Skeletal muscle satellite cell (primary cell): ENCODE measurements around the gene GATB.

Experiments
- H3K27me3 ChIP-seq: 2 replicates; pipeline ENCODE4 v1.7.0; 2013; ENCODE audit warnings: low read length; ENCODE audit not compliant: control insufficient read depth, insufficient read depth
- H3K36me3 ChIP-seq: 2 replicates; pipeline ENCODE4 v1.7.0; 2013; ENCODE audit warnings: mild to moderate bottlenecking, control low read depth, low read length; ENCODE audit not compliant: insufficient read depth
- H3K4me1 ChIP-seq: 2 replicates; pipeline ENCODE4 v1.7.0; 2013; ENCODE audit warnings: low read length; ENCODE audit not compliant: control insufficient read depth, insufficient read depth
- H3K4me2 ChIP-seq: 2 replicates; pipeline ENCODE4 v1.7.0; 2013; ENCODE audit warnings: mild to moderate bottlenecking, low read length
- H3K4me3 ChIP-seq: 2 replicates; pipeline ENCODE4 v1.7.0; 2013; ENCODE audit warnings: low read length
- H3K9ac ChIP-seq: 2 replicates; pipeline ENCODE4 v1.7.0; 2013; ENCODE audit warnings: mild to moderate bottlenecking, low read depth, low read length, moderate library complexity
- H3K9me3 ChIP-seq: replicated peaks from 2 replicates; pipeline ENCODE4 v1.7.0; 2013; ENCODE audit warnings: mild to moderate bottlenecking, control low read depth, low read length

GATB gene

GRCh38 chr4:151659601-151660364 lies 101.0 kb downstream of the GATB start:
- Histone ChIP-seq H3K4me2 (peak overlapping the region; percentile 1), H3K36me3 (no peaks in the 10 kb centered on the region), H3K4me1 (peaks cover 12% of the 10 kb centered on the region), H3K9ac (no peak overlapping the region), H3K9me3 (no peaks in the 10 kb centered on the region), H3K4me3 (no peak overlapping the region), H3K27me3 (no peaks in the 10 kb centered on the region)

GRCh38 chr4:151658959-151659600 lies 101.7 kb downstream of the GATB start:
- Histone ChIP-seq H3K9me3 (no peaks in the 10 kb centered on the region), H3K4me3 (no peak overlapping the region), H3K4me1 (peaks cover 12% of the 10 kb centered on the region), H3K27me3 (no peaks in the 10 kb centered on the region), H3K4me2 (peak overlapping the region; percentile 1), H3K36me3 (no peaks in the 10 kb centered on the region), H3K9ac (no peak overlapping the region)

- Histone ChIP-seq H3K9me3 (no peaks in the 10 kb centered on the region), H3K9ac (no peak overlapping the region), H3K4me3 (no peak overlapping the region), H3K4me1 (peaks cover 12% of the 10 kb centered on the region), H3K4me2 (no peak overlapping the region), H3K36me3 (no peaks in the 10 kb centered on the region), H3K27me3 (no peaks in the 10 kb centered on the region)
Measured at GRCh38 chr4:151657896-151658295, 102.9 kb downstream of the GATB start.

GRCh38 chr4:151656058-151656457 lies 104.7 kb downstream of the GATB start:
- Histone ChIP-seq H3K36me3 (no peaks in the 10 kb centered on the region), H3K4me1 (peaks cover 12% of the 10 kb centered on the region)

GRCh38 chr4:151653548-151653918 lies 107.3 kb downstream of the GATB start:
- H3K4me2 ChIP-seq, result no peak overlapping the region
- H3K9me3 ChIP-seq, result no peaks in the 10 kb centered on the region
- no peaks in the 10 kb centered on the region for H3K4me1 ChIP-seq
- no peak overlapping the region for H3K4me3 ChIP-seq
- H3K27me3 ChIP-seq, result no peaks in the 10 kb centered on the region
- H3K36me3 ChIP-seq, result no peaks in the 10 kb centered on the region
- H3K9ac ChIP-seq, result no peak overlapping the region

More at GRCh38 chr4:151656058-151656457, 104.7 kb downstream of the GATB start:
- Histone ChIP-seq H3K9ac (no peak overlapping the region), H3K27me3 (no peaks in the 10 kb centered on the region), H3K4me3 (no peak overlapping the region), H3K9me3 (no peaks in the 10 kb centered on the region), H3K4me2 (no peak overlapping the region)

- Histone ChIP-seq H3K4me1 (no peaks in the 10 kb centered on the region), H3K9me3 (no peaks in the 10 kb centered on the region), H3K4me3 (no peak overlapping the region), H3K36me3 (no peaks in the 10 kb centered on the region), H3K27me3 (no peaks in the 10 kb centered on the region), H3K4me2 (no peak overlapping the region), H3K9ac (no peak overlapping the region)
Measured at GRCh38 chr4:151652841-151653547, 107.8 kb downstream of the GATB start.

GRCh38 chr4:151651496-151651895 lies 109.3 kb downstream of the GATB start:
- H3K9me3 ChIP-seq, result no peaks in the 10 kb centered on the region
- H3K4me3 ChIP-seq, result no peak overlapping the region
- no peaks in the 10 kb centered on the region for H3K36me3 ChIP-seq
- H3K9ac ChIP-seq, result no peak overlapping the region
- H3K4me2 ChIP-seq, result no peak overlapping the region
- no peaks in the 10 kb centered on the region for H3K4me1 ChIP-seq
- no peaks in the 10 kb centered on the region for H3K27me3 ChIP-seq

GRCh38 chr4:151649479-151649878 lies 111.3 kb downstream of the GATB start:
- Histone ChIP-seq H3K4me1 (no peaks in the 10 kb centered on the region), H3K9ac (no peak overlapping the region), H3K9me3 (no peaks in the 10 kb centered on the region), H3K36me3 (no peaks in the 10 kb centered on the region), H3K4me2 (no peak overlapping the region), H3K4me3 (no peak overlapping the region), H3K27me3 (no peaks in the 10 kb centered on the region)

- H3K27me3 ChIP-seq, result no peaks in the 10 kb centered on the region
- peaks cover 8% of the 10 kb centered on the region for H3K4me1 ChIP-seq
- H3K4me3 ChIP-seq, result no peak overlapping the region
- no peak overlapping the region for H3K4me2 ChIP-seq
- no peak overlapping the region for H3K9ac ChIP-seq
- no peaks in the 10 kb centered on the region for H3K36me3 ChIP-seq
- H3K9me3 ChIP-seq, result no peaks in the 10 kb centered on the region
Measured at GRCh38 chr4:151646322-151646721, 114.5 kb downstream of the GATB start.

GRCh38 chr4:151644622-151645021 lies 116.2 kb downstream of the GATB start:
- H3K36me3 ChIP-seq, result no peaks in the 10 kb centered on the region
- no peaks in the 10 kb centered on the region for H3K9me3 ChIP-seq
- H3K27me3 ChIP-seq, result no peaks in the 10 kb centered on the region
- peaks cover 15% of the 10 kb centered on the region for H3K4me1 ChIP-seq
- H3K4me2 ChIP-seq, result no peak overlapping the region
- H3K9ac ChIP-seq, result no peak overlapping the region
- no peak overlapping the region for H3K4me3 ChIP-seq

GRCh38 chr4:151643564-151643963 lies 117.2 kb downstream of the GATB start:
- H3K4me2 ChIP-seq, result no peak overlapping the region
- H3K36me3 ChIP-seq, result no peaks in the 10 kb centered on the region
- no peak overlapping the region for H3K9ac ChIP-seq
- no peaks in the 10 kb centered on the region for H3K9me3 ChIP-seq
- H3K27me3 ChIP-seq, result no peaks in the 10 kb centered on the region
- peaks cover 15% of the 10 kb centered on the region for H3K4me1 ChIP-seq
- no peak overlapping the region for H3K4me3 ChIP-seq
